Memory B cell (primary cell): Measurements from ENCODE around the gene CMTM5.

Experiments used
- ATAC-seq: fragments of 150-1000 bp; cut with Tn5 transposase; 2 replicates; pipeline ENCODE4 v1.10.0; 2021; ENCODE audit warnings: low read depth, mild to moderate bottlenecking, moderate library complexity
- DNase-seq, 2 donors: peaks; one replicate each; pipeline ENCODE4 v3.0.0; 2022; ENCODE audit warnings: low spot score in 2 of 2
- H3K27ac Mint-ChIP-seq: one replicate; pipeline ENCODE4 v1.8.0; 2022; ENCODE audit warnings: mild to moderate bottlenecking, moderate library complexity, mixed read lengths
- H3K27me3 Mint-ChIP-seq: one replicate; pipeline ENCODE4 v1.8.0; 2022; ENCODE audit warnings: mixed read lengths
- H3K36me3 Mint-ChIP-seq: one replicate; pipeline ENCODE4 v1.8.0; 2022; ENCODE audit warnings: mild to moderate bottlenecking, mixed read lengths
- H3K4me1 Mint-ChIP-seq: one replicate; pipeline ENCODE4 v1.8.0; 2022; ENCODE audit warnings: mixed read lengths
- H3K4me3 Mint-ChIP-seq: one replicate; pipeline ENCODE4 v1.8.0; 2022; ENCODE audit warnings: mild to moderate bottlenecking, moderate library complexity, mixed read lengths
- H3K9me3 Mint-ChIP-seq: one replicate; pipeline ENCODE4 v1.8.0; 2022; ENCODE audit warnings: mixed read lengths

Gene CMTM5

GRCh38 chr14:23405096-23405495, 28.2 kb downstream of the CMTM5 start:
- H3K27me3 Mint-ChIP-seq, result peaks cover 42% of the 10 kb centered on the region
- H3K36me3 Mint-ChIP-seq, result no peaks in the 10 kb centered on the region
- H3K9me3 Mint-ChIP-seq, result no peaks in the 10 kb centered on the region
- no peak overlapping the region for H3K27ac Mint-ChIP-seq
- no peak for DNase-seq
- H3K4me3 Mint-ChIP-seq, result no peak overlapping the region
- ATAC-seq, result no peak
- H3K4me1 Mint-ChIP-seq, result peaks cover 19% of the 10 kb centered on the region

- H3K27ac Mint-ChIP-seq, result no peak overlapping the region
- no peak for ATAC-seq
- no peak overlapping the region for H3K4me3 Mint-ChIP-seq
- peaks cover 19% of the 10 kb centered on the region for H3K4me1 Mint-ChIP-seq
- H3K36me3 Mint-ChIP-seq, result no peaks in the 10 kb centered on the region
- H3K9me3 Mint-ChIP-seq, result no peaks in the 10 kb centered on the region
- no peak for DNase-seq
- peaks cover 46% of the 10 kb centered on the region for H3K27me3 Mint-ChIP-seq
Observed at GRCh38 chr14:23405516-23406025, 28.7 kb downstream of the CMTM5 start.

- ATAC-seq, result peak; percentile 89
- DNase-seq, result no peak
- Mint-ChIP-seq H3K4me1 (peaks cover 19% of the 10 kb centered on the region), H3K36me3 (no peaks in the 10 kb centered on the region), H3K9me3 (no peaks in the 10 kb centered on the region), H3K27ac (no peak overlapping the region), H3K27me3 (peaks cover 50% of the 10 kb centered on the region), H3K4me3 (no peak overlapping the region)
Observed at GRCh38 chr14:23406244-23406643, 29.4 kb downstream of the CMTM5 start.

GRCh38 chr14:23406725-23407355, 30.0 kb downstream of the CMTM5 start:
- DNase-seq (no peak), ATAC-seq (no peak)
- Mint-ChIP-seq H3K36me3 (no peaks in the 10 kb centered on the region), H3K4me1 (peaks cover 19% of the 10 kb centered on the region), H3K27me3 (peaks cover 50% of the 10 kb centered on the region), H3K27ac (no peak overlapping the region), H3K4me3 (no peak overlapping the region), H3K9me3 (no peaks in the 10 kb centered on the region)

GRCh38 chr14:23407516-23408306, 30.9 kb downstream of the CMTM5 start, which contains the start of gene MYH6:
Gene MYH6, minus strand, starts transcription at chr14:23408273. Its CDS starts 1,050 bp downstream, at chr14:23407223.
- no peaks in the 10 kb centered on the region for H3K36me3 Mint-ChIP-seq
- H3K9me3 Mint-ChIP-seq, result no peaks in the 10 kb centered on the region
- ATAC-seq (no peak), DNase-seq (no peak)
- no peak within 1 kb of the TSS for H3K27ac Mint-ChIP-seq
- H3K4me3 Mint-ChIP-seq, result no peak within 1 kb of the TSS
- H3K27me3 Mint-ChIP-seq, result peaks cover 48% of the 10 kb centered on the region
- peaks cover 19% of the 10 kb centered on the region for H3K4me1 Mint-ChIP-seq

GRCh38 chr14:23408307-23408630, 31.4 kb downstream of the CMTM5 start:
- DNase-seq (no peak), ATAC-seq (no peak)
- peaks cover 42% of the 10 kb centered on the region for H3K27me3 Mint-ChIP-seq
- H3K4me3 Mint-ChIP-seq, result no peak overlapping the region
- H3K36me3 Mint-ChIP-seq, result no peaks in the 10 kb centered on the region
- peaks cover 15% of the 10 kb centered on the region for H3K4me1 Mint-ChIP-seq
- no peaks in the 10 kb centered on the region for H3K9me3 Mint-ChIP-seq
- no peak overlapping the region for H3K27ac Mint-ChIP-seq

GRCh38 chr14:23409475-23409874, 32.6 kb downstream of the CMTM5 start:
- DNase-seq (no peak), ATAC-seq (no peak)
- no peaks in the 10 kb centered on the region for H3K36me3 Mint-ChIP-seq
- H3K4me3 Mint-ChIP-seq, result no peak overlapping the region
- peaks cover 15% of the 10 kb centered on the region for H3K4me1 Mint-ChIP-seq
- H3K27me3 Mint-ChIP-seq, result peaks cover 40% of the 10 kb centered on the region
- no peaks in the 10 kb centered on the region for H3K9me3 Mint-ChIP-seq
- H3K27ac Mint-ChIP-seq, result no peak overlapping the region

GRCh38 chr14:23409966-23410635, 33.3 kb downstream of the CMTM5 start:
- ATAC-seq (no peak), DNase-seq (no peak)
- peaks cover 15% of the 10 kb centered on the region for H3K4me1 Mint-ChIP-seq
- peaks cover 36% of the 10 kb centered on the region for H3K27me3 Mint-ChIP-seq
- no peak overlapping the region for H3K27ac Mint-ChIP-seq
- no peaks in the 10 kb centered on the region for H3K9me3 Mint-ChIP-seq
- no peaks in the 10 kb centered on the region for H3K36me3 Mint-ChIP-seq
- no peak overlapping the region for H3K4me3 Mint-ChIP-seq

- Mint-ChIP-seq H3K27me3 (peaks cover 32% of the 10 kb centered on the region), H3K27ac (no peak overlapping the region), H3K36me3 (no peaks in the 10 kb centered on the region), H3K4me1 (peaks cover 5% of the 10 kb centered on the region), H3K4me3 (no peak overlapping the region), H3K9me3 (no peaks in the 10 kb centered on the region)
- ATAC-seq (no peak), DNase-seq (no peak)
Observed at GRCh38 chr14:23411563-23412525, 35.0 kb downstream of the CMTM5 start.

GRCh38 chr14:23413681-23414080, 36.8 kb downstream of the CMTM5 start:
- no peaks in the 10 kb centered on the region for H3K36me3 Mint-ChIP-seq
- no peak for ATAC-seq
- H3K27me3 Mint-ChIP-seq, result peaks cover 26% of the 10 kb centered on the region
- no peaks in the 10 kb centered on the region for H3K9me3 Mint-ChIP-seq
- H3K27ac Mint-ChIP-seq, result no peak overlapping the region
- H3K4me3 Mint-ChIP-seq, result no peak overlapping the region
- DNase-seq, result no peak
- H3K4me1 Mint-ChIP-seq, result no peaks in the 10 kb centered on the region

- Mint-ChIP-seq H3K9me3 (no peaks in the 10 kb centered on the region), H3K36me3 (no peaks in the 10 kb centered on the region), H3K4me3 (no peak overlapping the region), H3K27me3 (peaks cover 24% of the 10 kb centered on the region), H3K27ac (no peak overlapping the region), H3K4me1 (no peaks in the 10 kb centered on the region)
- ATAC-seq, result no peak
- DNase-seq, result no peak
Observed at GRCh38 chr14:23414254-23414653, 37.4 kb downstream of the CMTM5 start.

GRCh38 chr14:23414906-23415820, 38.3 kb downstream of the CMTM5 start:
- Mint-ChIP-seq H3K27ac (no peak overlapping the region), H3K4me3 (no peak overlapping the region), H3K27me3 (peaks cover 25% of the 10 kb centered on the region), H3K9me3 (no peaks in the 10 kb centered on the region), H3K36me3 (no peaks in the 10 kb centered on the region), H3K4me1 (no peaks in the 10 kb centered on the region)
- DNase-seq (no peak), ATAC-seq (no peak)
